ENCODE data around the gene ZNHIT3. TPM values are rescaled to one million over a fixed set of nuclear protein-coding genes. Genes with fewer than 3 reads are reported as not detected.

ZNHIT3 gene
- total RNA-seq, 2 experiments from 2014 or later: 46.5 to 50.5 TPM

DNA sequence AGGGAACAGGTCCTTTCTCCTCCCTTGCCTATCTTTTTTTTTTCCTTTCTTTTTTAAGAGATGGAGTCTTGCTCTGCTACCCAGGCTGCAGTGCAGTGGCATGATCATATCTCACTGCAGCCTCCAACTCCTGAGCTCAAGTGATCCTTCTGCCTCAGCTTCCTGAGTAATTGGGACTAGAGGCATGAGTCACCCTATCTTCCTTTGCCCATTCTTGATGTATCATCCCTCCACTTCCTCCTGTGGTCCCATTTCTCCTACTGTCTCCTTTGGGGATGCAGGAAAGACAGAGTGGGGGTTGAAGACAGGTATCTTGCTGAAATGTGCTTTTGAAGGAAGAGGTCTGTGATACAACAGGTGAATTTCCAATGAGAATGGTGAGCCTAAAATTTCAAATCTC lies 42.6 kb downstream of the ZNHIT3 start:
- ChIA-PET POLR2A (interaction anchor here (0.7 kb wide), 1 partner anchor 14 kb away, joined by 3 read pairs; no protein-coding TSS in a partner anchor), CTCF (no interaction called here)
- TF ChIP-seq, protein P1, sequence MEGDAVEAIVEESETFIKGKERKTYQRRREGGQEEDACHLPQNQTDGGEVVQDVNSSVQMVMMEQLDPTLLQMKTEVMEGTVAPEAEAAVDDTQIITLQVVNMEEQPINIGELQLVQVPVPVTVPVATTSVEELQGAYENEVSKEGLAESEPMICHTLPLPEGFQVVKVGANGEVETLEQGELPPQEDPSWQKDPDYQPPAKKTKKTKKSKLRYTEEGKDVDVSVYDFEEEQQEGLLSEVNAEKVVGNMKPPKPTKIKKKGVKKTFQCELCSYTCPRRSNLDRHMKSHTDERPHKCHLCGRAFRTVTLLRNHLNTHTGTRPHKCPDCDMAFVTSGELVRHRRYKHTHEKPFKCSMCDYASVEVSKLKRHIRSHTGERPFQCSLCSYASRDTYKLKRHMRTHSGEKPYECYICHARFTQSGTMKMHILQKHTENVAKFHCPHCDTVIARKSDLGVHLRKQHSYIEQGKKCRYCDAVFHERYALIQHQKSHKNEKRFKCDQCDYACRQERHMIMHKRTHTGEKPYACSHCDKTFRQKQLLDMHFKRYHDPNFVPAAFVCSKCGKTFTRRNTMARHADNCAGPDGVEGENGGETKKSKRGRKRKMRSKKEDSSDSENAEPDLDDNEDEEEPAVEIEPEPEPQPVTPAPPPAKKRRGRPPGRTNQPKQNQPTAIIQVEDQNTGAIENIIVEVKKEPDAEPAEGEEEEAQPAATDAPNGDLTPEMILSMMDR (IDR thresholded peaks at IDR 0.05): no peak
- intact Hi-C loops (cut with micrococcal nuclease): no loop called here
- Mint-ChIP-seq H3K27ac (peak overlapping the region; percentile 53), H3K27me3 (no peaks in the 10 kb centered on the region), H3K9me3 (no peaks in the 10 kb centered on the region), H3K4me1 (ENCODE audit: low read depth) (peaks cover 43% of the 10 kb centered on the region), H3K4me3 (no peak overlapping the region), H3K36me3 (ENCODE audit: low read depth) (peaks cover 61% of the 10 kb centered on the region)
- DNase-seq: no peak
- ATAC-seq: no peak

DNA sequence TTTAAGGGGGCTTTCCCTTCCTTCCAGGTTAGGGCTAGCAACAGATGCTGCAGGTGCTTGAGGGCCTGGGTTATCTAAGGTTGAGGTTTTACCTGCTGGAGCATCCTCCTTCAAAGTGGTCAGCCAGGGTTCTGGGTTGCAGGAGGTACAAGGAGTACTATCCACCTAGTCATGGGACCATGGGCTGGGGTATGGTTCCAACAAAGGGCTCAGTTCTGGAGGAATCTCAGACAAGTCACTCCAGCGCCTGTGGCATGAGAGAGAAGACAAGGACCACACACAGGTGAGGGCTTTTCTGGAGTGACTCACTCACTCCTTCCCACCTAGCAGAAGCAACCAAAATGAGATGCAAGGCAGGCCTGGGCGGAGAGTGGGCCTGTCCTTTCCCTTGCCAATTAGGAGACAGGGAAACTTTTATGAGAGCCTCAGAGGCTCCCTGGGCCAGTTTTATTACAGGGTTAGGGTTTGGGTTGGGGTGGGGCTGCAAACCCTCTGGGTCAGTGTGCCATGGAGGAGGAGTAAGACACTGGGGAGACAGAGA lies 46.0 kb downstream of the ZNHIT3 start:
- Mint-ChIP-seq H3K27ac (peak overlapping the region; percentile 55), H3K4me3 (no peak overlapping the region), H3K9me3 (peaks cover 2% of the 10 kb centered on the region), H3K27me3 (no peaks in the 10 kb centered on the region), H3K36me3 (ENCODE audit: low read depth) (peaks cover 54% of the 10 kb centered on the region), H3K4me1 (ENCODE audit: low read depth) (peaks cover 32% of the 10 kb centered on the region)
- DNase-seq (no peak), ATAC-seq (no peak)
- intact Hi-C loops (cut with micrococcal nuclease): no loop called here
- ChIA-PET CTCF (interaction anchor here (1.2 kb wide), 1 partner anchor 13 kb away, joined by 3 read pairs; no protein-coding TSS in a partner anchor), POLR2A (interaction anchor here (1.0 to 1.5 kb wide), 2 partner anchors 12 to 20 kb away, joined by 3 read pairs; no protein-coding TSS in a partner anchor)
- TF ChIP-seq, protein P1 (IDR thresholded peaks at IDR 0.05): no peak

DNA sequence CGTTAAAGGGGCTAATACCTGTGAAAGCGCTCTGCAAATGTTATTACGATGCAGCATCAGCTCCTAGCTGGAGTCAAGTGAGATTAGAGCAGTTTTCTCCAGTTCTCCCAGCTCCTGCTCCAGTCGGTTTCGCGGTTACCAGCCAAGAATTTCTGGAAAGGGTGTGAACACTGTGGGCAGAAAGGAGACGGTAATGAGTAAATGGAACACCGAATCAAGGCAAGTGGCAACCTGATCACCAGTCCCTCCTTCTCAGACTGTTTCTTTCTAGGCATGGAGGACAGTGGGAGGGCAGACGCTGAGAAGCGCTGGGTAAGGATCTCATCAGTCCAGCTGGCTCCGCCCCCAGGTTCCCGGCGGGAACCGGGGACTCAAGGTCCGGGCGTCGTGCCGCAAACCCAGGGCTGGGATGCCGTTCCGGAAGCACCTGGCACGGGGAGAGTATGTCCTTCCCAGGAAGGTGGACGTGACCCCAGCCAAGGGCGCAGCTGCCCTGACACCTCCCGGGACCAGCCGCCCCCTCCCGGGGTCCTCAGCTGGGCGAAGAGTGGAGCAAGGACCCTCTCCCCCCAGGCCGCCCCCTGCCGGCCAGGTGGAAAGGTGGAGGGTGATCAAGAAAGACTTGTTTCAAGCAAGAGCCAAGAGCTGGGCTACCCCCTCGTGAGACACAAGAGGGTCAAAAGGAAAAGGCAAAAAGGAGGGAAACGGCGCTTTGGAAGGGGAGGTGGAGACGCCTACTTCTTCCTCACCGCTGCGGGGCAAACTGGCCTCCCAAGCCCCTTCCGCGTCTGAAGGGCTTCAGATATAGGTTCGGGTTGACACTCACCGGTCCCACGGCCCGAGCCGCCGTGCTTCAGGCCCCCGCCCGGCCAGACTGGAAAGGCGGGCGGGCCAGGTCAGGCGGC lies 47.7 kb downstream of the ZNHIT3 start:
- DNase-seq (peak; percentile 53), ATAC-seq (peak; percentile 29)
- TF ChIP-seq, protein P1 (IDR thresholded peaks at IDR 0.05): peak; percentile 85
- intact Hi-C loops (cut with micrococcal nuclease): no loop called here
- Mint-ChIP-seq H3K9me3 (peaks cover 2% of the 10 kb centered on the region), H3K36me3 (ENCODE audit: low read depth) (peaks cover 54% of the 10 kb centered on the region), H3K4me1 (ENCODE audit: low read depth) (peaks cover 33% of the 10 kb centered on the region), H3K27ac (peak overlapping the region; percentile 99), H3K4me3 (peak overlapping the region; percentile 85), H3K27me3 (no peaks in the 10 kb centered on the region)
- ChIA-PET CTCF (interaction anchor here (0.8 to 3.6 kb wide), 14 partner anchors 8 to 69 kb away, joined by 3 to 22 read pairs (median 5); partner anchors contain the start of gene GGNBP2), POLR2A (interaction anchor here (0.6 to 5.8 kb wide), 12 partner anchors 10 to 60 kb away, joined by 3 to 91 read pairs (median 5); partner anchors contain the start of genes GGNBP2 and ZNHIT3)

DNA sequence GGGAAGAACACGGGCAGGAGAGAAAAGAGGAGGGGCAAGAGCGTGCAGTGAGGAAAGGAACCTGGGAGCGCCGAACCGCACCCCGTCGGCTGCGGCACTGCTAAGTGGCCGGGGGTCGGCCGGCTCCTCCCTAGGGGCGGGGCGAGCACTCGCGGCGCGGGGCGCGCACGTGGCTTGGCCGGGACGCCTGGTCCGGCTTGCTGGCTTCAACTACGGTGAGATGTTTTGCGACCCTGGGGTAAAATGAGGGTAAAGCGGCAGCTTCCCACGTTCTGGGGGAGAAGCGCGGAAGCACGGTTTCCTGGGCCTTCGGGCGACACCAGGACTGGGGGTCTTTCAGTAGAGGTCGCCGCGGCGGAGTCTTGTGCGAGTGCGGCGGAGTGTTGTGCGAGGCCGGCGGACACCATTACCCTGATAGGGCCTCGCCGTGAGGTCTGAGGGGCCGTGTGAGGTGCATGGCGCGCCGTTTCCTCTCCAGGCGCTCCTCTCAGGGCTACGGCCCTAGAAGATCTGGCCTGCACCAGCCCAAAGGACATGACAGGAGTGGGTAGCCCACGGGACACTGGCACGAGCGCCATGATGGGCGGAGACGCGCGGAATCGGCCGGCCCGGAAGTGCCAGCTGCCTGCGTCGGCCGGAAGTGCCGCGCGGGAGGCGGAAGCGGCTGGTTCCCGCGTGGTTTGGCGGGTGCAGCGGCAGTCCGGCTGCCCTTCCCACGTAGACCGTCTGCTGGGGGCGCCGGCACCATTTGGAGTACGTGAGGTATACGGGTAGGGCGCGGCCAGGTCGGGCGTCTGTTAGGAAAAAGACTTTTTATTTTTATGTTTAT lies 48.6 kb downstream of the ZNHIT3 start, which contains the start of the genes MYO19 and PIGW:
TSS of gene MYO19 (minus strand) at position 29 of the 829 bp plus-strand sequence. CDS start 2,330 bp downstream, outside the sequence.
TSS of gene PIGW (plus strand) at position 148 of the 829 bp plus-strand sequence. CDS start 2,115 bp downstream, outside the sequence.
- intact Hi-C loops (cut with micrococcal nuclease): no loop called here
- H3K4me1 Mint-ChIP-seq (ENCODE audit: low read depth): peaks cover 32% of the 10 kb centered on the region
- H3K9me3 Mint-ChIP-seq: peaks cover 2% of the 10 kb centered on the region
- peak; percentile 86 for DNase-seq
- peak within 1 kb of the TSS; percentile 99 for H3K27ac Mint-ChIP-seq
- TF ChIP-seq, protein P1 (IDR thresholded peaks at IDR 0.05): no peak
- ChIA-PET CTCF (interaction anchor here (0.8 to 3.6 kb wide), 12 partner anchors 9 to 68 kb away, joined by 3 to 22 read pairs (median 5); partner anchors contain the start of gene GGNBP2), POLR2A (interaction anchor here (0.6 to 5.8 kb wide), 12 partner anchors 11 to 52 kb away, joined by 3 to 91 read pairs (median 5); partner anchors contain the start of genes GGNBP2 and ZNHIT3)
- H3K36me3 Mint-ChIP-seq (ENCODE audit: low read depth): peaks cover 53% of the 10 kb centered on the region
- ATAC-seq: peak; percentile 83
- no peaks in the 10 kb centered on the region for H3K27me3 Mint-ChIP-seq
- H3K4me3 Mint-ChIP-seq: peak within 1 kb of the TSS; percentile 85
